NCI-H2029 (cell line): ENCODE data around the gene ATG10.
A peak's percentile ranks its signal among the peaks of the same experiment; 100 is the strongest.
"Not testable (repeated sequence)": the region's sequence is repeated elsewhere in the genome, so short reads cannot be mapped to it uniquely, and the experiment has no call there.

Experiments
- DNase-seq: peaks from one replicate; lab custom pipeline; 2025; lab: John Stamatoyannopoulos, UW

ATG10 gene

DNA sequence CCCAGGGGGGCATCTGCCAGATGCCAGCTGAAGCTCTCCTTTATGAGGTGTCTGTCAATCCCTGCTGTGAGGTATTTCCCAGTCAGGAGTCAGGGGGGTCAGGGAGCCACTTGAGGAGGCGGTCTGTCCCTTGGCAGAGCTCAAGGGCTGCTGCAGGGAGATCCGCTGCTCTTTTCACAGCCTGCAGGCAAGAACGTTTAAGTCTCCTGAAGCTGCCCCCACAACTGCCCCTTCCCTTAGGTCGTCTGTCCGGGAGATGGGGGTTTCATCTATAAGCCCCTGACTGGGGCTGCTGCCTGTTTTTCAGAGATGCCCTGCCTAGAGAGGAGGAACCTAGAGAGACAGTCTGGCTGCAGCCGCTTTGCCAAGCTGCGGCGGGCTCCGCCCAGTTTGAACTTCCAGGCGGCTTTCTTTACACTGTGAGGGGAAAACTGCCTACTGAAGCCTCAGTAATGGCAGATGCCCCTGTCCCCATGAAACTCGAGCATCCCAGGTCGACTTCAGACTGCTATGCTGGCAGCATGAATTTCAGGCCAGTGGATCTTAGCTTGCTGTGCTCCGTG is 158.0 kb downstream of the ATG10 start:
- DNase-seq: no peak

DNA sequence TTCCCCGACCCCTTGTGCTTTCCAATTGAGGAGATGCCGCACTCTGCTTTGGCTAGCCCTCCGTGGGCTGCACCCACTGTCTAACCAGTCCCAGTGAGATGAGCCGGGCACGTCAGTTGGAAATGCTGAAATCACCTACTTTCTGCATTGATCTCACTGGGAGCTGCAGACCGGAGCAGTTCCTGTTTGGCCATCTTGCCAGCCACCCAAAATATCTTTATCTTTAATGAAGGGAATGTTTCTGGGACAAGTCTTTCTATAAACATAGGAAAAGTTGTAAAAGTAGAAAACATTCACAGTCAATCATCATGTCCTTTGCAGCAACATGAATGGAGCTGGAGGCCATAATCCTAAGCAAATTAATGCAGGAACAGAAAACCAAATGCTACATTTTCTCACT is 158.8 kb downstream of the ATG10 start:
- DNase-seq: no peak

DNA sequence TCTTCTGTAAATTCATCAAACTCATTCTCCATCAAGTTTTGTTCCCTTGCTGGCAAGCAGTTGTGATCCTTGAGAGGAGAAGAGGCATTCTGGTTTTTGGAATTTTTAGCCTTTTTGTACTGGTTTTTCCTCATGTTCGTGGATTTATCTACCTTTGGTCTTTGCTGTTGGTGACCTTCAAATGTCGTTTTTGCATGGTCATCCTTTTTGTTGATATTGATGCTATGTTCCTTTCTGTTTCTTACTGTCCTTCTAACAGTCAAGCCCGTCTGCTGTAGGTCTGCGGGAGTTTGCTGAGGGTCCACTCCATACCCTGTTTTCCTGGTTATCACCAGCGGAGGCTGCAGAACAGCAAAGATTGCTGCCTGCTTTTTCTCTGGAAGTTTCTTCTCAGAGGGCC is 165.4 kb downstream of the ATG10 start:
- DNase-seq: no peak

DNA sequence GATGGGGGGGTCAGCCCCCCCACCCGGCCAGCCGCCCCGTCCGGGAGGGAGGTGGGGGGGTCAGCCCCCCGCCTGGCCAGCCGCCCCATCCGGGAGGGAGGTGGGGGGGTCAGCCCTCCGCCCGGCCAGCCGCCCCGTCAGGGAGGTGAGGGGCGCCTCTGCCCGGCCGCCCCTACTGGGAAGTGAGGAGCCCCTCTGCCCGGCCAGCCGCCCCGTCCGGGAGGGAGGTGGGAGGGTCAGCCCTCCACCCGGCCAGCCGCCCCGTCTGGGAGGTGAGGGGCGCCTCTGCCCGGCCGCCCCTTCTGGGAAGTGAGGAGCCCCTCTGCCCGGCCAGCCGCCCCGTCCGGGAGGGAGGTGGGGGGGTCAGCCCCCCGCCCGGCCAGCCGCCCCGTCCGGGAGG is 168.0 kb downstream of the ATG10 start:
- not testable (repeated sequence) for DNase-seq

DNA sequence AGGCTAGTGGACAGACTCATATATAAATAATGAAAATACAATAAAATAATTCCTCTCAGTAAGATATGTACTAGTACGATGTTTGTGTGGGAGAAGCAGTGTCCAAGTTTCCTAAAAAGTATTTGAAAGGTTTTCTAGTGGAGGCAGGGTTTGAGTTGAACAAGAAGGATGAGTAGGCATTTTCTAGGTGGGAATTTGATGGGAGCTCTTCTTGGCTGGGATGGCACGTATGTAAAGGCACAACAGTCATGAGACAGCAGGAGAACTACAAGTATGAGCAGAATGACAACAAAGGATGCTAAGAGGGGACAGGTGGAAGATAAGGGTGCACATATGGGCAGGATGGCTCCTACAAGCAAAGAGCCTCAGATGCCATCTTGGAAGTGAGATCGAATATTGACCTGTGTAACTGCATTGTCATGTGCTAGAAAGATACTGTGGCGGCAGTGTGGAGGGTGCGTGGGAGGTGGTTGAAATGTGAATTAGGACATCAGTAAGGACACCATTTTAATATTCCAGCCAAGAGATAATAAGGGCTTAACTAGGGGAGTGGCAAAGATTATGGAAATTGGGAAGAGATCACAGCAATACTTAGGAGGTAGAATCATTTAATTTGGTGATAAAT is 170.5 kb downstream of the ATG10 start:
- no peak for DNase-seq

DNA sequence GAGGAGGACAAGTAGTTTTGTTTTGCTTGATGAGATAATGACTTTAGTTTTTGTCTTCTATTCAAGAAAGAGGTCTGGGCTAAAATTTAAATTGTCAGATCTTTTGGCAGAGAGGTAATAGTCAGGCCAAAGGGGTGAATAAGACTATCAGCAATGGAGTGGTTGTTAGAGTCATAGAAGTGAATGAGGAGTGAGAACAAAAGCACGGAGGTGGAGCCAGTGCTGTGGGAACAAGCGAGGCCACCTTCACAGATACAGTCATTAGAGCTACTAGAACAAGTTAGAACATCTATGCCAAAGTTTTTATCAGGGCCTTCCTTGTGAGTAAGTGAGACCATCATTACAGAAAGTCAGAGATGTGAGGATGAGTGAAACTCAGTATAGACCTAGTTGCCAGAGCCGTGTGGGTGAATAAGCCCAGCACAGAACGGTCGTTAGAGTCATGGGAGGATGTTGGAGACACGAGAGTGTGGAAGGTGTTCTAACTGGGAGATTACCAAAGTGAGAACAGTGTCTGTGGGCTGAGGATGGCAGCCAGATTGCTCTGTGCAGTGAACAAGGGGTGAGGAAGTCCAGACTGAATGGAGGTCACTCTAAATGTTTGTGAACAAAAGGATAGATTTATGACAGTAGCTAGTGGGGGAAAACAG is 171.2 kb downstream of the ATG10 start:
- DNase-seq: no peak

DNA sequence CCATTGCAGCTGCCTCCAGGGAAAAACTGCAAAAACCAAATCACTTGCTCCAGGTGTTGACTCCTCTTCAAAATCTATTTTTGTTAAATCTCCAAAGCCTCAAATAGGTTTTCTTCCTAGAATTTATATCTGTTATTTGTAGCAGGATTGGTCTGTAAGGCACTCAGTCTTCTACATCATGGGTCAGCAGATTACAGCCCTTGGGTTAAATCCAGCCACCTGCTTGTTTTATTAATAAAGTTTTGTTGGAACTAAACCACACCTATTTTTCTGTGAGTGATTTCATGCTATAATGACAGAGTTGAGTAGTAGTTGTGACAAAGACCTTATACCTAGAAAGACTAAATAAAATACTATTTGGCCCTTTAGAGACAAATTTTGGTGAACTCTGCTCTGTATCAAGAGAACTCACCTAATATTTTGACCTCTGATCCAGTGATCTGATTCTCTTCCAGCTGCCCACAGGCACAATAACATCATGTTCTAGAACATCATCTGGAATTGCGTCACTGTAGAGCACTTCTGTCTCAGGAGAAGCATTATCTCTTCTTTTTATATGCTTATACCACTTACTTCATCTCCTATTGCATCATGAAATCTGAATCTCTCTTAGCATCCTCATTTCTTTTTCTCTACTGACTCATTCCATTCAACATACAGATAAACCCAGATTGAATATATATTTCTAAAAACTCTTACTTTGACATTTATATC is 176.2 kb downstream of the ATG10 start:
- no peak for DNase-seq

DNA sequence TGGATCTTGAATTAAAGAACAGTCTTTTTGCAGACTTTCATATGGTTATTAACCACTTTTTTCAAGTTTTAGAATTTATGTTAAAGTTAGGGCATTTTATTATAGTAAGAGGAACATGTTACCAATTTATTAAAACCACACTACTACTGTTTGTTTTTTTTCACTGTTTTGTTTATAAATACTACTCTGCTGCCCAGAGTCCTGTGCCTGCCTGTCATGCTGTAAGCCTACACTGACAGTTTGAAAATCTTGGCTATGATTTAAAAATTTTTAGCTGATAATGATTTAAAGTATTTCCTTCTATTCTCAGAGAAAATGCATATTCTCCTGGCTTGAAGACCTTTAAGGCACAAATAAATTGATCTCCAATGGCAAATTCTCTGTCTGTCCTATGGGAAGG is 177.6 kb downstream of the ATG10 start:
- DNase-seq: no peak

DNA sequence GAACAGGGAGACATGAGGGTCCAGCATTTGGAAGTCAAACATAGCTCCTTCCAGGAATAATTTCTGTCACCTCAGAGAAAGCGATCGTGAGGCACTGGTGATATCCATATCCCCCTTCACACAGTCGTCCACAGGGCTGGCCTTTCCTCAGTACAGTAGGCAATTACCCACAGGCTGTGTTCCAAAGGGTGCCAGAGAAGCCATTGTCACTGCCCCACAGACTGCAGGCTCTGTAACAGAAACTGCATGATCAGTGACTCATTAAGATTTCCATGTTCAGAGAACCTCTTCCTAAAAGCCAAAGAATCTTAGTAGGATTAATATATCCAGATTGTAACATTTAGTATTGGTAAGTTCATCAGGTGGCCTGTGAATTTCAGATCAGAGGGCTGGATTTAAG is 178.7 kb downstream of the ATG10 start:
- no peak for DNase-seq

DNA sequence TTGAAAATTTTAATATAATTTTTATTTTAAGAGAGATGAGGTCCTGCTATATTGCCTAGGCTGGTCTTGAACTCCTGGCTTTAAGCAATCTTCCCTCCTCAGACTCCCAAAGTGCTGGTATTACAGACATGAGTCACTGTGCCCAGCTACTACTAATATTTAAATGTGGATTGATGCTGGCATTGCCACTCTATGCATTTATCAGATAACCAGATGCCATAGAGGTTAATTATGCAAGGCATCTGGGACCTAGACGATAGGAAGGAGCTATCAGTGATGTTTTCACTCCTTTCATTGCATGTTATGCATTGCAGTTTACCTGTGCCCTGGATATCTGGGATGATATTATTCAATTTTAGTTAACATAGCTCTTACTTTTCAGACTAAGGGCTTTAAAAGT is 179.4 kb downstream of the ATG10 start:
- DNase-seq: no peak

DNA sequence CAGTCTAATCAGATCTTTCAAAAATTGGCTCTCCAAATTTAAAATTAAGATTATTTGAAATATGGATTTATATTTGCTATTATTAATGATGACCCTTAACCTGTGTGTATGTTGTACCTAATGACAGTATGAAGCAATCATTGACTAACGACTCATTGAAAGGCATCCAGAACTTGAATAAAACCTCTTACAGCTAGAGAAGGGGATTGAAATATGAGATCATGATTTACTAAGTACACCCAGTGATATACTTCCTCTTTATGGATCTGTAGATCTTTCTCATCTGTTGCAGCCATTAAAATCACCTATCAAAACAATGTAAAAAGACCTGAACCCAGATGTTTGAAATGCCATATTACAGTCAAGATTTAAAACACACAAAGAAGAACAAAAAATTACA is 179.8 kb downstream of the ATG10 start:
- peak; percentile 7 for DNase-seq

DNA sequence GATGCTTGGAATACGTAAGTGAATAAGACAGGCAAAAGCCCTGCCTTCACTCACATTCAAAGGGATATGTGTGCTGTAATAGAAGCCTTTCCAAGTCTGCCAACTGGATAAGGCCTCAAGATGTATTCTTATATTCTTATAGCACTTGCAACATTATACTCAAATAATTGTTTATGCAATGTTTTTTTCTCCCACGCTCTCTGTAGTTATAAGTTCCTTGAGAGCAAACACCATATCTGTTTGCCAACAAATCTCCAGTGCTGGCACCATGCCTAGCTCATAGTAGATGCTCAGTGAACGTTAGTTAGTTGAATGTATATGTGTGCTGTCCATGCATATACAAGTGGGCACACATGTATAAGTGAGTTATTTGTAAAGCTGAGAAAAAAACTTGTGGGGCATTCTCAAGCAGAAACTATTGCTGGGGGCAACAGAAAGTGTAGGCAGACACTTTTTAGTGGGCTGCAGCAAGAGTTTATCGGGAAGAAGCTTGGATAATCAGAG is 181.2 kb downstream of the ATG10 start:
- DNase-seq: no peak

DNA sequence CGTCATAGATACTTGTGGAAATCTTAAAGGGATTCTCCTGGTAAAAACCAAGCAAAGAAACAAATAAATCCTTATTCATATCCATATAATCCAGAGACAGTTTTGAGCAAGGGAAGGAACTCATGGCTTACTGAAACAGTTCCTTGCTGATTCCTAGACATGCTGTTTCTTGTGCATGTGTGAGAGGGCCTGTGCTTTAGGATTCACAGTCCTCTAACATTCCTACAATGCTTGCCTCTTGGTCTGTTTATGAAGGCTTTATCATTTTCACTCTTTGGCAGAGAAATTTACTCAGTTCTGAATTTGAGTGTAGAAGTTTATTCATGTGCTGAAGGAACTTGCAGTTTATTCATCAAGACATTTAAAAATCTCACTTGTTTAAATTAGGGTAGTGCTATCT is 183.0 kb downstream of the ATG10 start:
- no peak for DNase-seq

DNA sequence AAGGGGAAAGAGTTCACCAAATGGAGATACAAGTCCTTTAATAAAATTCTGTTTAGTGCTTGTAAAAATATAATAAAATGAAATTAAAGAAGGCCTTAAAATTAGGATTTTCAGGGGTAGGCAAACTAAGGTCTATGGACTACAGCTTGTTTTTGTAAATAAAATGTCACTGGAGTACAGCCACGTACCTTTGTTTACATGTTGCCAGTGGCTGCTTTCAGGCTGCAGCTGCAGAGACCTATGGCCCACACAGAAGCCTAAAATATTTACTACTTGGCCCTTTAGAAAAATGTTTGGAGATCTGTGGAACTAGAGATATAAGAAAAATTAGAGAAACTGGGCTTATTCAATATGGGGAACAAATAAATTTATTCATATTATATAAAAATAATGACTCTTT is 183.5 kb downstream of the ATG10 start:
- DNase-seq: no peak

DNA sequence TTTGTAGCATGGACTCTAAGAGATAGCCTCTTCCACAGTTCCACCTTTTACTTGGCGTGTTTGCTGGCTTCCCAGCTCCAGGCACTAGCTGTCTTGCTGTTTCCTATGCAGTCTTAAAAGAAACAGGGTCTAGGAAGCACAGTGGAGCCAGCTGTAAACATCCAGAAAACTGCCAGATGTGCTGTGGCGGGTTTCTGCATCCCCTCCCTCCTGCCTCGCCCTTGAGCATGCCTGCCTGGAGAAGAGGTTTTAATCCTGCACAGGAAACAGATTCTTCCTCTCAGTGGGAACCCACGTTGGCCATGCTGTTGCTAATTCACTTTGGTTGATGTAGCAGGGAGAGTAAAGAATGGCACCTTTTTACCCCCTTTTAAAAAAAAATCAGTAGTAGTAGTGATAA is 185.1 kb downstream of the ATG10 start:
- DNase-seq: no peak

DNA sequence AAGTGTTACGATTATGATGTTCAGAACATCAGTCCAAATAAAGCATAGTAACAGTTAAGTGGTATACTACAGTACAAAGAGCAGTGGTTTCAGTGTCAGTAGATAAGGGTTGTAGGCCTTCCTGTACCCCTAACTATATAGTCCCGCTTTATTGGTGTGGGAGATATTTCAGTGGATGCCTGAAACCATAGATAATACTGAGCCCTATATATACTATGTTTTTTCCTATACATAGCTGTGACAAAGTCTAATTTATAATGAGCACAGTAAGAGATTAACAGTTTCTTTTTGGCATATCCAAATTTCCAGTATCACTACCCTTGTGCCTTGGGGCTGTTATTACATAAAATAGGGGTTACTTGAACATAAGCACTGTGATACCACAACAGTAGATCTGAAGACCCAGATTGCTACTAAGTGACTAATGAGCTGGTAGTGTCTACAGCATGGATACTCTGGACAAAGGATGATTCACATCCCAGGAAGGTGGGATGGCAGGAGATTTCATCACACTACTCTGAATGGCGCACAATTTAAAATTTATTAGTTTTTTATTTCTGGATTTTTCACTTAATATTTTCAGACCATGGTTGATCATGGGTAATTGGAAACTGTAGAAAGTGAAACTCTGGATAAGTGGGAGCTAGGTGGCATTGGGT is 187.1 kb downstream of the ATG10 start:
- DNase-seq: no peak

DNA sequence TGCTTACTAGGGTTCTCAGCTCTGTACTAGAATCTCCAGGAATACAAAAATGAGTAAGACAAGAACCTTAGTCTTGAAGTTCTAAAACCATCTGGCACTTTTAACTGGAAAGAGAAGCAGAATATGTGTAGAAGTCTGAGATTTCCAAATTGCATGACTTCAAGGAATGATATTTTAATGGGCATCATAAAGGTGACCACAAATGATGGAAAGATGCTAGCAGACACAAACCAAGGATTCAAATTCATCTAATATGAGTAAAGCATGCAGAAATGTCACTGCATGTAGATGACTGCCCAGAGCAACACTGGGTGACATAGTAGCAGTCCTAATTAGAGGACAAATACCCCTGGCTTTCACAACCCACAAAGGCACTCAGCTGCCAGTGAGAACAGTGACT is 189.1 kb downstream of the ATG10 start:
- DNase-seq: no peak

DNA sequence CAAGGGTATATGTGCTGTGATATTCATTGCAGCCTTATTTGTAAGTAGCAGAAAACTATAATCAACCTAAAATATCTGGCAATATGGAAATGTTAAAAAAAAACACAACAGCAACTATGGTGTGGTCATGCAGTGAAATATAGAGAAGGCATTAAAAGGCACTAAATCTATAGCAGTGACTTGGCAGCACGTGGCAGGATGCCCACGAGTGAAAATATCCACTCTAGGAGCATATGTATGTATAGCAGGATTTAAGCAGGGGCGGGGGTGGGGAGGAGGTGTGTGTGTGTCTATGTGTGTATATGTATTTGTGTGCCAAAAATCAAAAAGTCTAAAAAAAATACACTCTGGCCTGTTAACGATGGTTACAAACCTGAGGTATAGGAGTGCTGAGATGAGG is 190.8 kb downstream of the ATG10 start:
- no peak for DNase-seq

DNA sequence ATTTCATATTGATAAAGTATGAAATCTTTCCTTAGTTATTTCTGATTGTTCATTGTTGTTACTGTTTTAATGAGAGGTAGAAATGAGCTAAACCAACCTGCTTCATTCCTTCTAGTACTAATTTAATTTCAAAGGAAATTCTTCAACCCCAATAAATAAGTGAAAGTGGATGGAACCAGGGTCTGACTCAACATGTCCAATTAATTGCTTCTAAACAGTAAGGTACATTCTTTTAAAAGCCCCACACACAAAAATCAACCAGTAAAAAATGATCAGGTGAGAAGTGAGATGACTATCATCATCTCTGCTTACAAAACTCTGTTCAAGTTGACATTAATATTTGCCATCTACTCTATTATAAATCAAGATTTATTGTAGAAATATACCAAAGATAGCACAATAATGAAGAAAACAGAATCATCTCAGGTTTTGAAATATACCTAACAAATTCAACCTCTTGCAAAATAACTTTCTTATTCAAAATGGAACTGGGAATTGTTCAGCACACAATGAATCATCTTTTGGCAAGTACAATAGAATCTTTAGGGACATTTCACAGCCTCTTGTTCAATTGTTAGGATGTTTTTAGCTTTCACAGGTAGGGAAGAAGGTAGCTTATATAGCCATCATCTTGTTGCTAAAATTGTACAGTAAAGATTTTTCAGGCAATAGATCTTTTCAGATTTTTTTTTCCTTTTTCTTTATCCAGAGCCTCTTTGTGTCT is 191.8 kb downstream of the ATG10 start:
- no peak for DNase-seq

DNA sequence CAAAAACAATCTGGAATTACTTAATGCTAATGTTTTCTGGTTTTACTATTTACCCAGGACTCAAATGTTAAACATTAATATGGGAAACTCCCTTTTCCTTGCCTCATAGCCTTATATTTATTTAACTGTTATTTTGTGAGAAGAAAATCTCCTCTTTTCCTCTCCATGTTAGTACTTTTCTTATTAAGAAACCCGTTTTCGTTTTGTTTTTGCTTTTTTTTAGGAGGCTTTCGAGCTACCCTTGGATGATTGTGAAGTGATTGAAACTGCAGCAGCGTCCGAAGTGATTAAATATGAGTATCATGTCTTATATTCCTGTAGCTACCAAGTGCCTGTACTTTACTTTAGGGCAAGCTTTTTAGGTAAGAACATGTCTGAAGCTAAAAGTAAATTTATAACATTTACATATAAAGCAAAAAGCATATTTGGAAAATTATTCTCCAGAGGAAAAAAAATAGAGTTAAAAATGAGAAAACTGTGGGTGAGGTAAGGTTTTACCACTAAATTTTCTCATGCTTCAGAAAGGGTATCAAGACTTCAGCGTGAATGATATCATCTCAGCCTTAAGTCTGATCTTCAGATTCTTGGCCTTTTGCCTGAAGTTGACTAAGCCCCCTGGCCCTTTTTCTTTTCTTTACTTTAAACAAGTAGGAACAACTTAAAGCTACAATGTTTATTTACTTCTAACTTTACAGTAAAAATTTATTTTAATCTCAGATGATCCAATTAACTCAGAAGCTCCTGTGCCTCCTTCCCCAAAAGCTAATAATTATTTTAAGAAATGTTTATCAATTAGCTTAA is 192.6 kb downstream of the ATG10 start:
- DNase-seq: no peak
